Natural killer cell treated with Interleukin-12 subunit alpha and Interleukin-12 subunit beta and Interleukin-15 and Interleukin-18, amount 100 ng/mL, for 72 hours (primary cell): ENCODE data around the gene NAP1L4. TPM values are rescaled to one million over a fixed set of nuclear protein-coding genes. Genes with fewer than 3 reads are reported as not detected.

Experiments
- ATAC-seq, 2 donors: fragments of 150-1000 bp; cut with Tn5 transposase in 1 of 2; sonication (Bioruptor Pico), chemical (Tn5 transposase) in 1 of 2; 2 replicates each; pipeline ENCODE4 v1.10.0; 2021
- DNase-seq: peaks from one replicate; pipeline ENCODE4 v3.0.0; 2022; ENCODE audit warnings: low spot score
- H3K27ac Mint-ChIP-seq, 2 donors: 1 replicate in 1 of 2; 2 replicates in 1 of 2; pipeline ENCODE4 v1.8.0; 2022; ENCODE audit warnings: mixed read lengths in 2 of 2, mild to moderate bottlenecking in 1 of 2, moderate library complexity in 1 of 2
- H3K27me3 Mint-ChIP-seq, 2 donors: 1 replicate in 1 of 2; 2 replicates in 1 of 2; pipeline ENCODE4 v1.8.0; 2022; ENCODE audit warnings: mixed read lengths in 2 of 2
- H3K36me3 Mint-ChIP-seq: one replicate; pipeline ENCODE4 v1.8.0; 2022; ENCODE audit warnings: mixed read lengths
- H3K4me1 Mint-ChIP-seq, 2 donors: 1 replicate in 1 of 2; 2 replicates in 1 of 2; pipeline ENCODE4 v1.8.0; 2022; ENCODE audit warnings: low read depth in 2 of 2, mixed read lengths in 2 of 2, mild to moderate bottlenecking in 1 of 2
- H3K4me3 Mint-ChIP-seq: one replicate; pipeline ENCODE4 v1.8.0; 2022; ENCODE audit warnings: mixed read lengths
- H3K9me3 Mint-ChIP-seq: 2 replicates; pipeline ENCODE4 v1.8.0; 2022; ENCODE audit warnings: mixed read lengths
- total RNA-seq, 2 donors: library from RNA; stranded (reverse); gene quantifications; one replicate each; pipeline ENCODE4 v1.2.3, GENCODE V29; 2022

NAP1L4 gene
- 100 to 1,000 TPM; 160 to 222 TPM for total RNA-seq

- DNase-seq = peak; percentile 97
- peak; percentile 93 to 96 for ATAC-seq
- Mint-ChIP-seq H3K27ac (peak within 1 kb of the TSS; percentile 77 to 99), H3K4me3 (peak within 1 kb of the TSS; percentile 98), H3K9me3 (no peaks in the 10 kb centered on the region), H3K4me1 (peaks cover 33 to 38% of the 10 kb centered on the region in 2 donors), H3K36me3 (peaks cover 8% of the 10 kb centered on the region), H3K27me3 (no peaks in the 10 kb centered on the region)
Observed at GRCh38 chr11:2992234-2992996, at the start of gene NAP1L4. Gene NAP1L4 (minus strand): TSS chr11:2992329. CDS start chr11:2979220, 13,109 bp downstream.

- Mint-ChIP-seq H3K36me3 (peaks cover 13% of the 10 kb centered on the region), H3K4me3 (no peak overlapping the region), H3K4me1 (peaks cover 24 to 33% of the 10 kb centered on the region in 2 donors), H3K9me3 (no peaks in the 10 kb centered on the region), H3K27me3 (no peaks in the 10 kb centered on the region), H3K27ac (no peak overlapping the region)
- no peak for DNase-seq
- ATAC-seq = no peak
Observed at GRCh38 chr11:3040881-3041280, 48.8 kb upstream of the NAP1L4 start.

- Mint-ChIP-seq H3K27ac (no peak overlapping the region), H3K36me3 (peaks cover 20% of the 10 kb centered on the region), H3K9me3 (no peaks in the 10 kb centered on the region), H3K27me3 (no peaks in the 10 kb centered on the region), H3K4me3 (no peak overlapping the region), H3K4me1 (peaks cover 24 to 26% of the 10 kb centered on the region in 2 donors)
- ATAC-seq (no peak), DNase-seq (no peak)
Observed at GRCh38 chr11:3037945-3038271, 45.8 kb upstream of the NAP1L4 start.

GRCh38 chr11:3037040-3037944 is 45.2 kb upstream of the NAP1L4 start:
- Mint-ChIP-seq H3K36me3 (peaks cover 20% of the 10 kb centered on the region), H3K4me3 (no peak overlapping the region), H3K27me3 (no peaks in the 10 kb centered on the region), H3K9me3 (no peaks in the 10 kb centered on the region), H3K27ac (peak overlapping the region; percentile 12 to 58), H3K4me1 (peaks cover 24 to 29% of the 10 kb centered on the region in 2 donors)
- peak; percentile 73 for DNase-seq
- ATAC-seq = peak; percentile 83

- DNase-seq (no peak), ATAC-seq (no peak)
- peaks cover 24 to 26% of the 10 kb centered on the region in 2 donors for H3K4me1 Mint-ChIP-seq
- peaks cover 20% of the 10 kb centered on the region for H3K36me3 Mint-ChIP-seq
- H3K27me3 Mint-ChIP-seq = no peaks in the 10 kb centered on the region
- H3K27ac Mint-ChIP-seq = peak overlapping the region; percentile 12 to 58
- H3K9me3 Mint-ChIP-seq = no peaks in the 10 kb centered on the region
- H3K4me3 Mint-ChIP-seq = peak overlapping the region; percentile 30
Observed at GRCh38 chr11:3036419-3036818, 44.3 kb upstream of the NAP1L4 start.

- no peak overlapping the region for H3K27ac Mint-ChIP-seq
- ATAC-seq = no peak
- no peak for DNase-seq
- H3K36me3 Mint-ChIP-seq = peaks cover 24% of the 10 kb centered on the region
- peaks cover 29 to 31% of the 10 kb centered on the region in 2 donors for H3K4me1 Mint-ChIP-seq
- H3K9me3 Mint-ChIP-seq = no peaks in the 10 kb centered on the region
- no peak overlapping the region for H3K4me3 Mint-ChIP-seq
- H3K27me3 Mint-ChIP-seq = no peaks in the 10 kb centered on the region
Observed at GRCh38 chr11:3035333-3035732, 43.2 kb upstream of the NAP1L4 start.

GRCh38 chr11:3030289-3031070 is 38.4 kb upstream of the NAP1L4 start:
- no peak overlapping the region for H3K27ac Mint-ChIP-seq
- H3K4me3 Mint-ChIP-seq = no peak overlapping the region
- no peaks in the 10 kb centered on the region for H3K9me3 Mint-ChIP-seq
- no peak for ATAC-seq
- no peaks in the 10 kb centered on the region for H3K27me3 Mint-ChIP-seq
- H3K4me1 Mint-ChIP-seq = peaks cover 6 to 20% of the 10 kb centered on the region in 2 donors
- peaks cover 29% of the 10 kb centered on the region for H3K36me3 Mint-ChIP-seq
- DNase-seq = no peak

- H3K27me3 Mint-ChIP-seq = no peaks in the 10 kb centered on the region
- H3K9me3 Mint-ChIP-seq = no peaks in the 10 kb centered on the region
- DNase-seq (no peak), ATAC-seq (no peak)
- peaks cover 23% of the 10 kb centered on the region for H3K36me3 Mint-ChIP-seq
- no peak overlapping the region for H3K27ac Mint-ChIP-seq
- peaks cover 7 to 16% of the 10 kb centered on the region in 2 donors for H3K4me1 Mint-ChIP-seq
- H3K4me3 Mint-ChIP-seq = no peak overlapping the region
Observed at GRCh38 chr11:3028813-3029212, 36.7 kb upstream of the NAP1L4 start.

GRCh38 chr11:3026803-3027202 is 34.7 kb upstream of the NAP1L4 start:
- H3K4me3 Mint-ChIP-seq = no peak overlapping the region
- DNase-seq (no peak), ATAC-seq (no peak)
- H3K4me1 Mint-ChIP-seq = peaks cover 26 to 27% of the 10 kb centered on the region in 2 donors
- H3K36me3 Mint-ChIP-seq = peaks cover 23% of the 10 kb centered on the region
- no peaks in the 10 kb centered on the region for H3K9me3 Mint-ChIP-seq
- no peak overlapping the region for H3K27ac Mint-ChIP-seq
- no peaks in the 10 kb centered on the region for H3K27me3 Mint-ChIP-seq

- Mint-ChIP-seq H3K27ac (peak overlapping the region; percentile 20 to 62), H3K4me1 (peaks cover 14 to 24% of the 10 kb centered on the region in 2 donors), H3K9me3 (no peaks in the 10 kb centered on the region), H3K4me3 (no peak overlapping the region), H3K27me3 (no peaks in the 10 kb centered on the region), H3K36me3 (peaks cover 8% of the 10 kb centered on the region)
- no peak for ATAC-seq
- DNase-seq = no peak
Observed at GRCh38 chr11:3022982-3023381, 30.9 kb upstream of the NAP1L4 start.

- Mint-ChIP-seq H3K4me1 (peaks cover 14 to 24% of the 10 kb centered on the region in 2 donors), H3K27me3 (no peaks in the 10 kb centered on the region), H3K4me3 (peak overlapping the region; percentile 7), H3K27ac (peak overlapping the region; percentile 20 to 62), H3K9me3 (no peaks in the 10 kb centered on the region), H3K36me3 (peaks cover 10% of the 10 kb centered on the region)
- ATAC-seq (peak; percentile 73 to 76), DNase-seq (no peak)
Observed at GRCh38 chr11:3022300-3022967, 30.3 kb upstream of the NAP1L4 start.

- Mint-ChIP-seq H3K27me3 (no peaks in the 10 kb centered on the region), H3K36me3 (peaks cover 10% of the 10 kb centered on the region), H3K9me3 (no peaks in the 10 kb centered on the region), H3K27ac (no peak overlapping the region), H3K4me3 (no peak overlapping the region), H3K4me1 (peaks cover 14 to 24% of the 10 kb centered on the region in 2 donors)
- no peak for ATAC-seq
- DNase-seq = no peak
Observed at GRCh38 chr11:3021125-3021524, 29.0 kb upstream of the NAP1L4 start.

- Mint-ChIP-seq H3K36me3 (peaks cover 5% of the 10 kb centered on the region), H3K4me3 (no peak overlapping the region), H3K27me3 (no peaks in the 10 kb centered on the region), H3K27ac (peak overlapping the region in 1 of 2 donors; percentile 52), H3K4me1 (peaks cover 18 to 30% of the 10 kb centered on the region in 2 donors), H3K9me3 (no peaks in the 10 kb centered on the region)
- no peak for ATAC-seq
- DNase-seq = no peak
Observed at GRCh38 chr11:3020011-3020410, 27.9 kb upstream of the NAP1L4 start.
